Raji (cell line): ENCODE measurements around the gene SYAP1.

Experiments used
- POLR2A ChIP-seq: IDR thresholded peaks from 2 replicates; pipeline ENCODE4 v1.6.1; 2011; ENCODE audit warnings: low read depth, low read length, control low read depth; ENCODE audit not compliant: insufficient read depth

SYAP1 gene

DNA sequence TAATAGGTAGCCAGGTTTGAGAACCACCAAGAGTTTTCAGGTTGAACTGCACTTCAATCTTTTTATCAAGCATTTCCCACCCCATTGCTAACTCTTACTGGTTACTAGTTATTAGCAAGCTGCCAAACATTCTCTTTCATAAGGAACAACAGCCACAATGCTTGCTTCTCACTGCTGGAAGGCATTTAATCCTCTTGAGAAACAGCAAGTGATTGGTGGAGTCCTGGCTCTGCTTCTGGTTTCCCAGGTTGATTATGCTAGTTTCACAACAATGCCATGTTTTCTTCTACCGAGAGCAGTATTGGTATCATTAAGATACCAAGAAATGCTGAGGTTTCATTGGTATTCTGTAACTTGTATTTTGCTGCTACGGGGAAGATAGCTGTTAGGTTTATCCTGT lies 34.6 kb downstream of the SYAP1 start:
- TF ChIP-seq POLR2A: no peak

DNA sequence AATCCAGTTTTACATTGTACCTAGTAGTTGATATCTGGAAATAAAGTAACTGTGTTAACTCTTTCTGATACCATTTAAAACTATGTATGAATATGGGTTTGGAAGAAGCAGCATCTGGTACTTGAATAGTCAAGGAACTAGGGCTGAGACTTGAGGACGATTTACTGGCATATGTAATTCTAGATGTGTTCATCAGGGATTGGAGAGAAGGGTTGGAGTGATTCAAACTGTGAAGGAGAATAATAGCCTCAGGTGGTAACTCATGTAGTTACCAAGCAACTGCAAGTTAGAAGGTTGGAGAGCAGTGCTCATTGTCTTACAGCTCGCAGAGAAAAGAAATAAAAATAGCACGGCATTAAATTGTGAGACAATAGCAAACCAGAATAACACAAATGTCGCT lies 37.3 kb downstream of the SYAP1 start:
- TF ChIP-seq POLR2A: no peak

- TF ChIP-seq POLR2A: no peak
Measured at GRCh38 chrX:16762579-16762978, 43.2 kb downstream of the SYAP1 start.

DNA sequence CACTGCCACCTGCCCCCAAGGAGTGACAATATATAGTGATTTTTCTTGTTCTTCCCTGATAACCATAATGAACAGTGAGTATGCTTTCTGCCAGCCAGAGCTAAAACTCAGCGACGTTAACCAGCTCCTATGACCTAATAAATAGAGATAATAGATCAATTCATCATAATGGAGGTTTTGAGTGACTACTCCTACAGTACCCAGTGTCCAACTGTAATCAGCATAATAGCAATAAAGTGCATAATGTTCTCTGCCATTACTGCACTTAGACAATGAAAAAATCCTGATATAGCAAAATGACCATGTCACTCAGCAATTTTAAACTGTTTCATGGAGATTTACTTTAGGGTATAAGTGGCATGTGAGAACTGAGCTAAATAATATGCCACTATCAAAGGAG lies 46.2 kb downstream of the SYAP1 start:
- no peak for TF ChIP-seq POLR2A

GRCh38 chrX:16770970-16771482 lies 51.6 kb downstream of the SYAP1 start:
- no peak for TF ChIP-seq POLR2A

- TF ChIP-seq POLR2A: peak; percentile 39; the same call in 1 of the 2 replicates
Measured at GRCh38 chrX:16771483-16772398, 52.3 kb downstream of the SYAP1 start.

GRCh38 chrX:16772460-16772859 lies 53.0 kb downstream of the SYAP1 start:
- no peak for TF ChIP-seq POLR2A

GRCh38 chrX:16774746-16775145 lies 55.3 kb downstream of the SYAP1 start:
- TF ChIP-seq POLR2A: no peak

DNA sequence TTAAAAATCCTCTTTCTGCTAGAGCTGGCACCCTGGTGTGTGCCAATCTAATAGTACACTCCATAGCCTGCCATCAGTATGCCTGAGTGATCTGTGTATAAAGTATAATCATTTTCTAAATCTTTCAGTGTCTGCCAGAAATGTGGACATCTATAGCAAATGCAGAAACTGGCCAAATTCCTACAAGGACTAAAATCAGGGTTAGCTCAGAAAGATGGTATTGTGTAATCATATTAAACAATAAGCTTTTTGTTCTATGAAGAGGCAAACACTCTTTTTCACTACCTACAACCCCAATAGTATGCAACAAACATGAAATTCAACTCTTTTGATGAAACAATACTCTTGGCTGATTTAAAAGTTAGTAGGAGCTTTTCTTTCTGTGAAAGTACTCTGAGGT lies 59.1 kb downstream of the SYAP1 start:
- no peak for TF ChIP-seq POLR2A

DNA sequence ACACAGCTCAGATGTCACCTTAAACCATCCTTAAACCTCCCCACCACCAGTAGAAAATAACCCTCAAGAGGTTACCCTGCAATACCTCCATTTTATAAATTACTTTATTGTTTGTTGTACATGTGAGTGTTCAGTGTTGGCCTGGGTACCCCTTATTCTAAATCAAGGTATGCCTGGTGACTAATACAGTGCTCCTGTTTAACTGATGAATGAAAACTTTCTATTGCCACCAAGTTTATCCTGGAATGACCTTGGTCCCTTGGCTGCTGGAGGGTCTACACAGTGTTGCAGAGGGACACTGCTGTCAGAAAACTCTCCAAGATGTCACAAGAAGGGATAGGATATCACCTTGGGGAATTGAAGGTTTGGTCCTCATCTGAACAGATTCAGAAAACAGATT lies 59.6 kb downstream of the SYAP1 start:
- TF ChIP-seq POLR2A: no peak

DNA sequence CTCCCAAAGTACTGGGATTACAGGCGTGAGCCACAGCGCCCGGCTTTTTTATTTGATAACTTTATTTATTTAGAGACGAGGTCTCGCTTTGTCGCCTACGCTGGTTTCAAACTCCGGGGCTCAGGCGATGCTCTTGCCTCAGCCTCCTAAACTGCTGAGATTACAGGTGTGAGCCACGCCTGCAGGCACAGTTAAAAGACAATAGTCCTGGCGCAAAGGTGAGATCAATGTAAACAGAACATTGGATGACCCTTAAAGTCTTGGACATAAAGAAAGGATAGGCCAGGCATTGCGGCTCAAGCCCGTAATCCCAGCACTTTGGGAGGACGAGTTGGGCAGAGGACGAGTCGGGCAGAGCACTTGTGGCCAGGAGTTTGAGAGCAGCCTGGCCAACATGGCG lies 64.0 kb downstream of the SYAP1 start:
- no peak for TF ChIP-seq POLR2A

- TF ChIP-seq POLR2A: no peak
Measured at GRCh38 chrX:16785247-16786138, 66.1 kb downstream of the SYAP1 start.

- peak; percentile 80 for TF ChIP-seq POLR2A
Measured at GRCh38 chrX:16786139-16786790, 66.9 kb downstream of the SYAP1 start, which contains the start of gene TXLNG. TSS of gene TXLNG (plus strand) at chrX:16786466. CDS start at chrX:16786488, 22 bp downstream.

- no peak for TF ChIP-seq POLR2A
Measured at GRCh38 chrX:16786791-16787735, 67.7 kb downstream of the SYAP1 start.
